H9 (cell line): ENCODE results near the gene RPL38. TPM values are rescaled to one million over a fixed set of nuclear protein-coding genes. Genes with fewer than 3 reads are reported as not detected.

Experiments
- DNase-seq: peaks from one replicate; pipeline ENCODE4 v3.0.0-alpha.2; 2017
- H2AFZ ChIP-seq: one replicate; pipeline ENCODE4 v1.6.1; 2013; ENCODE audit warnings: mild to moderate bottlenecking, low read length, control low read depth, moderate library complexity
- H2AK5ac ChIP-seq: 2 replicates; pipeline ENCODE4 v1.6.1; 2013; ENCODE audit warnings: low read length, control low read depth, mixed read lengths; ENCODE audit not compliant: insufficient read length
- H2BK120ac ChIP-seq: one replicate; pipeline ENCODE4 v1.6.1; 2013; ENCODE audit warnings: low read depth, mild to moderate bottlenecking, low read length, control low read depth, inconsistent platforms; ENCODE audit not compliant: poor library complexity, severe bottlenecking
- H2BK12ac ChIP-seq: 2 replicates; pipeline ENCODE4 v1.6.1; 2013; ENCODE audit warnings: low read length, control low read depth, mixed read lengths, low read depth; ENCODE audit not compliant: insufficient read length
- H2BK15ac ChIP-seq: 2 replicates; pipeline ENCODE4 v1.6.1; 2013; ENCODE audit warnings: low read depth, low read length, control low read depth
- H2BK20ac ChIP-seq: one replicate; pipeline ENCODE4 v1.6.1; 2013; ENCODE audit warnings: low read depth, mild to moderate bottlenecking, low read length, control low read depth, inconsistent platforms; ENCODE audit not compliant: poor library complexity, severe bottlenecking
- H2BK5ac ChIP-seq: 2 replicates; pipeline ENCODE4 v1.6.1; 2013; ENCODE audit warnings: low read length, control low read depth, mixed read lengths; ENCODE audit not compliant: insufficient read length
- H3K14ac ChIP-seq: 2 replicates; pipeline ENCODE4 v1.6.1; 2013; ENCODE audit warnings: low read length, control low read depth; ENCODE audit not compliant: insufficient read depth
- H3K18ac ChIP-seq: 2 replicates; pipeline ENCODE4 v1.6.1; 2013; ENCODE audit warnings: low read depth, mild to moderate bottlenecking, mixed read lengths, low read length, control low read depth; ENCODE audit not compliant: insufficient read length
- H3K23ac ChIP-seq: 2 replicates; pipeline ENCODE4 v1.6.1; 2013; ENCODE audit warnings: low read length, control low read depth, mixed read lengths, low read depth; ENCODE audit not compliant: insufficient read length
- H3K23me2 ChIP-seq: 2 replicates; pipeline ENCODE4 v1.6.1; 2013; ENCODE audit warnings: low read depth, mild to moderate bottlenecking, mixed read lengths, low read length, control low read depth; ENCODE audit not compliant: insufficient read length, poor library complexity, severe bottlenecking
- H3K27ac ChIP-seq: 2 replicates; pipeline ENCODE4 v1.5.1; 2013; ENCODE audit warnings: low read length, control low read depth, mixed read lengths, low read depth; ENCODE audit not compliant: insufficient read length
- H3K27me3 ChIP-seq: 2 replicates; pipeline ENCODE4 v1.6.1; 2013; ENCODE audit warnings: low read length, control low read depth, inconsistent platforms; ENCODE audit not compliant: insufficient read depth
- H3K4ac ChIP-seq: 2 replicates; pipeline ENCODE4 v1.6.1; 2013; ENCODE audit warnings: low read depth, mild to moderate bottlenecking, control low read depth, inconsistent platforms, low read length, moderate library complexity
- H3K4me1 ChIP-seq: 2 replicates; pipeline ENCODE4 v1.6.1; 2013; ENCODE audit warnings: low read length, control low read depth, inconsistent platforms; ENCODE audit not compliant: insufficient read depth
- H3K4me2 ChIP-seq: 2 replicates; pipeline ENCODE4 v1.6.1; 2013; ENCODE audit warnings: low read length, control low read depth, mixed read lengths; ENCODE audit not compliant: insufficient read length, insufficient read depth
- H3K56ac ChIP-seq: 2 replicates; pipeline ENCODE4 v1.6.1; 2013; ENCODE audit warnings: low read depth, mild to moderate bottlenecking, mixed read lengths, low read length, control low read depth; ENCODE audit not compliant: insufficient read length
- H3K79me1 ChIP-seq: 2 replicates; pipeline ENCODE4 v1.6.1; 2013; ENCODE audit warnings: low read depth, mild to moderate bottlenecking, moderate library complexity, low read length, control low read depth, inconsistent platforms; ENCODE audit not compliant: insufficient read depth, poor library complexity, severe bottlenecking
- H3K79me2 ChIP-seq: 2 replicates; pipeline ENCODE4 v1.6.1; 2013; ENCODE audit warnings: low read length, control low read depth, inconsistent platforms; ENCODE audit not compliant: insufficient read depth
- H3K9ac ChIP-seq: 2 replicates; pipeline ENCODE4 v1.6.1; 2013; ENCODE audit warnings: low read length, control low read depth, mixed read lengths; ENCODE audit not compliant: insufficient read length; ENCODE audit errors: extremely low read depth
- H3K9me3 ChIP-seq: one replicate; pipeline ENCODE4 v1.6.1; 2013; ENCODE audit warnings: low read depth, low read length, inconsistent platforms; ENCODE audit not compliant: control insufficient read depth
- H3T11ph ChIP-seq: one replicate; pipeline ENCODE4 v1.6.1; 2013; ENCODE audit warnings: mild to moderate bottlenecking, low read length, control low read depth, inconsistent platforms
- H4K20me1 ChIP-seq: one replicate; pipeline ENCODE4 v1.6.1; 2013; ENCODE audit not compliant: control insufficient read depth, insufficient read length, insufficient read depth
- H4K5ac ChIP-seq: 2 replicates; pipeline ENCODE4 v1.6.1; 2013; ENCODE audit warnings: low read depth, mild to moderate bottlenecking, mixed read lengths, low read length, control low read depth; ENCODE audit not compliant: insufficient read length
- H4K8ac ChIP-seq: replicated peaks from 2 replicates; pipeline ENCODE4 v1.6.1; 2013; ENCODE audit warnings: low read length, control low read depth, mixed read lengths, low read depth; ENCODE audit not compliant: insufficient read length
- H4K91ac ChIP-seq: 2 replicates; pipeline ENCODE4 v1.6.1; 2013; ENCODE audit warnings: low read depth, mild to moderate bottlenecking, moderate library complexity, mixed read lengths, low read length, control low read depth; ENCODE audit not compliant: insufficient read length
- H3K27ac Mint-ChIP-seq, 3 experiments: 2 replicates in 2 of 3; 3 replicates in 1 of 3; pipeline ENCODE4 v1.8.0; 2020 to 2021; ENCODE audit warnings: mixed read lengths in 3 of 3, mild to moderate bottlenecking in 1 of 3, moderate library complexity in 1 of 3
- H3K27me3 Mint-ChIP-seq: 2 replicates; pipeline ENCODE4 v1.8.0; 2021; ENCODE audit warnings: low read depth, mild to moderate bottlenecking, moderate library complexity, mixed read lengths
- H3K36me3 Mint-ChIP-seq, 3 experiments: 2 replicates in 2 of 3; 3 replicates in 1 of 3; pipeline ENCODE4 v1.8.0; 2020 to 2021; ENCODE audit warnings: low read depth in 3 of 3, mixed read lengths in 3 of 3; ENCODE audit not compliant: insufficient read depth in 1 of 3
- H3K4me1 Mint-ChIP-seq, 2 experiments: 2 replicates each; pipeline ENCODE4 v1.8.0; 2020; ENCODE audit warnings: mixed read lengths in 2 of 2
- H3K4me3 Mint-ChIP-seq, 2 experiments: 2 replicates in 1 of 2; 3 replicates in 1 of 2; pipeline ENCODE4 v1.8.0; 2020 to 2021; ENCODE audit warnings: mild to moderate bottlenecking in 2 of 2, mixed read lengths in 2 of 2, moderate library complexity in 1 of 2
- H3K9me3 Mint-ChIP-seq, 2 experiments: 2 replicates in 1 of 2; 3 replicates in 1 of 2; pipeline ENCODE4 v1.8.0; 2020; ENCODE audit warnings: mild to moderate bottlenecking in 2 of 2, mixed read lengths in 2 of 2, moderate library complexity in 1 of 2
- WGBS: extraction: QIAGEN DNeasy Blood & Tissue Kit; methylation state at CpG from one replicate; pipeline ENCODE4 v1.1.7; 2013; ENCODE audit warnings: missing lambda C conversion rate, low lambda C conversion rate, mixed read lengths; ENCODE audit not compliant: insufficient read length; ENCODE audit errors: extremely low coverage; 5-methylcytosine and 5-hydroxymethylcytosine counted together
- total RNA-seq: library from RNA; stranded (reverse); gene quantifications from 2 replicates; pipeline ENCODE4 v1.2.1, GENCODE V29; 2021
- TF ChIP-seq, protein P1 (sequence below): fragments of 200-600 bp; sonication (generic); conservative IDR thresholded peaks from 3 replicates; pipeline ENCODE4 v1.8.0; 2021; ENCODE audit warnings: antibody characterized with exemption, mild to moderate bottlenecking

Gene RPL38
- total RNA-seq, 1 experiment from 2014 or later: 1,358 TPM

DNA sequence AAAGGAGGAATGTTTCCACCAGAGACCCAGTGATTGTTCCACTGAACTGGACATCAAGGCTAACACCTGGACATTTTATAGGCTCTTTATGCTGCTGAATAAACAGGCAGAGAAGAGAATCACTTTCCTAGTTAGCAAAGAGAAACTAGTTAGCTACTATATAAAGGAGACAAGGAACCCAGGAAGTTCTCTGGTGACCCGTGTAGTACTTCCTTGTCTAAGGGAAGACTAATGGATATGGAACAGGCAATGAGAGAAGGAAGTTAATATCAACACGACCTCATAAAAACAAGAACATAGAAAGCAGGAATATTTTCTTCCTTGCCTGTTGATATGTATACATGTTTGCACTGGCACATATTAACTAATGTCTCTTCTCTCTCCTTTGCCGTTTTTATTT lies 30.8 kb upstream of the RPL38 start:
- Histone ChIP-seq H3K56ac (no peak overlapping the region), H3K79me2 (no peaks in the 10 kb centered on the region), H4K8ac (no peak overlapping the region), H3K9me3 (no peaks in the 10 kb centered on the region), H3K14ac (no peak overlapping the region), H4K5ac (no peak overlapping the region), H2BK120ac (no peak overlapping the region), H3K4ac (no peak overlapping the region), H3K27ac (no peak overlapping the region), H3K79me1 (no peaks in the 10 kb centered on the region), H4K20me1 (no peaks in the 10 kb centered on the region), H4K91ac (no peak overlapping the region), H3K4me2 (no peak overlapping the region), H2BK5ac (no peak overlapping the region), H3K23me2 (no peaks in the 10 kb centered on the region), H3K18ac (no peak overlapping the region), H2BK15ac (no peak overlapping the region), H3T11ph (no peak overlapping the region), H2BK20ac (no peak overlapping the region), H2BK12ac (no peak overlapping the region), H2AFZ (no peak overlapping the region), H3K4me1 (no peaks in the 10 kb centered on the region; the same call in 1 of the 2 replicates), H3K23ac (no peak overlapping the region), H3K9ac (no peak overlapping the region), H3K27me3 (no peaks in the 10 kb centered on the region), H2AK5ac (no peak overlapping the region)
- WGBS: no CpG with 5 or more reads among the region's 3 CpGs
- Mint-ChIP-seq H3K4me3 (no peak overlapping the region), H3K27me3 (peaks cover 24% of the 10 kb centered on the region), H3K27ac (no peak overlapping the region), H3K9me3 (peaks cover 0 to 2% of the 10 kb centered on the region in 2 experiments; a peak in 1 of 5 replicates), H3K36me3 (no peaks in the 10 kb centered on the region), H3K4me1 (peaks cover 0 to 9% of the 10 kb centered on the region in 2 experiments; a peak in 1 of 4 replicates)
- DNase-seq: no peak
- TF ChIP-seq, protein P1, sequence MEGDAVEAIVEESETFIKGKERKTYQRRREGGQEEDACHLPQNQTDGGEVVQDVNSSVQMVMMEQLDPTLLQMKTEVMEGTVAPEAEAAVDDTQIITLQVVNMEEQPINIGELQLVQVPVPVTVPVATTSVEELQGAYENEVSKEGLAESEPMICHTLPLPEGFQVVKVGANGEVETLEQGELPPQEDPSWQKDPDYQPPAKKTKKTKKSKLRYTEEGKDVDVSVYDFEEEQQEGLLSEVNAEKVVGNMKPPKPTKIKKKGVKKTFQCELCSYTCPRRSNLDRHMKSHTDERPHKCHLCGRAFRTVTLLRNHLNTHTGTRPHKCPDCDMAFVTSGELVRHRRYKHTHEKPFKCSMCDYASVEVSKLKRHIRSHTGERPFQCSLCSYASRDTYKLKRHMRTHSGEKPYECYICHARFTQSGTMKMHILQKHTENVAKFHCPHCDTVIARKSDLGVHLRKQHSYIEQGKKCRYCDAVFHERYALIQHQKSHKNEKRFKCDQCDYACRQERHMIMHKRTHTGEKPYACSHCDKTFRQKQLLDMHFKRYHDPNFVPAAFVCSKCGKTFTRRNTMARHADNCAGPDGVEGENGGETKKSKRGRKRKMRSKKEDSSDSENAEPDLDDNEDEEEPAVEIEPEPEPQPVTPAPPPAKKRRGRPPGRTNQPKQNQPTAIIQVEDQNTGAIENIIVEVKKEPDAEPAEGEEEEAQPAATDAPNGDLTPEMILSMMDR: no peak
